A204.1 (cell line): ENCODE data around the gene TNIK.

ENCODE experiments used
- FAIRE-seq: peaks from 2 replicates; lab custom pipeline; 2012; peaks lifted over from hg19 to GRCh38; lab: Jason Lieb, UNC

TNIK gene

DNA sequence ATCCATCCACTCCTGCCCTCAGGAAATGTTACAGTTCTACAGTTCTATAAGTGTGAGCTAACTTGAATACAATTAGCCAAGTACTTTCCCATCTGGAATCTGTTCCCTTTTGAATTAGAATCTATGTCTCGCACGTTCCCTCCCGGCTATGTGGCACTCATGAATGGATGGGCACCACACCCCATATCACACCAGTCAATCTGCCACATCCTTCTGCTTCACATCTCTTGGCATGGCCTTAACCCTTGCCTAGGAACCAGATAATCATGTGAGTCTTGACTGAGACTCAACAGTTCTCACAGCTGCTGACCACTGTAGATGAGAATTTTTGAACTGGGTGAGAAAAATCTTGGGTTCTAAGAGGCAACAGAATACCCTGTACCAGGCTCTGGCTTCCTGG is 180.2 kb downstream of the TNIK start:
- FAIRE-seq: no peak

DNA sequence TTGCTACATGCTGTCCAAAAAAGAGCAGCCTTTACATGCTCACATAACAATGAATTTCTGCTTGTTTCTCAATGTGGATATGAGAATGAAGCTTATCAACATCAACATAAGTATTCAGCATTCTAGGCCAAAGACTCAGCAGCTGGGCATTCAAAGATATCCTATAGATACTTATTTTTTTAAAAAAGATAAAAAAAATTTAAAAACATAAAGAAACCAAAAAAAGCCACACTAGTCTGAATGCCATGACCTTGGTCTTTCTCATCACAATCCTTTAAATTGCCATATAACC is 182.0 kb downstream of the TNIK start:
- no peak for FAIRE-seq

GRCh38 chr3:171277456-171278298 is 182.5 kb downstream of the TNIK start:
- FAIRE-seq: no peak

- FAIRE-seq: no peak
Observed at GRCh38 chr3:171276923-171277322, 183.3 kb downstream of the TNIK start.

GRCh38 chr3:171274222-171274621 is 186.0 kb downstream of the TNIK start:
- FAIRE-seq: no peak

GRCh38 chr3:171270541-171270940 is 189.7 kb downstream of the TNIK start:
- FAIRE-seq: no peak

DNA sequence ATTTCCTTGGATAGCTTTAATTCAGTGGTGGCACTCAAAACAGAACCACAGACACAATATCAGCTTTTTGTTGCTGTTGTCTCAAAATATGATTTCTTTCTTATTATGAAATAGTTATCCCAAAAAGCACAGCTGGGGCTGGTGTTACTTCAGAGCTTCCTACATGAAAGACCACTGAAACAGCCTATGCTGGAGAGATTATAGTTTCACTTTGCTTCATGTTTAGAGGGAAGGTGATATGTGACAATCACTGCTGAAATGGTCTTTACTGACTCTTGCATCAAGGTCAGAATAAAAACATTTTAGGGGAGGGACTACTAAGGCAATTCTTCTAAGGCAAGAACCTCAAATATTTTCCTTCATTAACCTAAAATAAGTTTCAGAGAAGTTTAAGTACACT is 190.7 kb downstream of the TNIK start:
- no peak for FAIRE-seq

DNA sequence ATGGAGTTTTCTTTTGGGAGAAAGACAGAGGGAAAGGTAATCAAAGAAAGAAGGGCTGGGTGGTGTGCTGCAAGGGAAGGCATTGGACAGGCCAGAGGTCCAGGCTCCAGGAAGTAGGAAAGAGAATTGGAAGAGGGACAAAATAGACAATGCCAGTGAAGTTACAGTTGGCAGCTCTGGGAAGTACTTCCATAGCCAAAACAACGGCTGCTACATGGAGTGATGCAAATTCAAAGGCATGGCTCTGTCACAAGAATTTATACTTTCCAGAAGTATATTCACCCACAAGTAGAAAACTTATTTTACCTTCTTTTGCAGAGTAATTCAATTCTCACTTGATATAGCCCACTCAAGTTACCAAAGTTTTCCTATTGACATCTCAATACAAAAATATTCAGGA is 191.5 kb downstream of the TNIK start:
- FAIRE-seq: no peak

DNA sequence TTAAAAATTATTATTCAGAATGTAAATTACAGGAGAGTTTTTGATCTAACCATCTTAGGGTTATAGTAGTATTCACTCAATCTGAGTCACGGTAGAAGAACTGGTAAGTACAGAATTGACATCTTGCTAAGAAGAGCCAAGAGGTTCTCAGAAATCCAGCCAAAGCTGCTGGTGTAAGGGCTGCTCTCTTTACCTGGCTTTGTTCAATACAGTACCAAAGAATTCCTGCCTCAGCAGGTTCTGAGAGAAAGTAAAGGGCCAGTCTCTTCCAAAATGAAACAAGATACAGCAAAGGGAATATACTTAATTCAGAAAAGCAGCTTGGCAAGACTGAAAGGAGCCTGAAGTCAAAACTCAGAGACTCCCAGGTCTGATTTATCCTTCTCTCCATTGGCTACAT is 193.1 kb downstream of the TNIK start:
- no peak for FAIRE-seq

- no peak for FAIRE-seq
Observed at GRCh38 chr3:171266740-171267073, 193.5 kb downstream of the TNIK start.

GRCh38 chr3:171266034-171266739 is 194.0 kb downstream of the TNIK start:
- no peak for FAIRE-seq

DNA sequence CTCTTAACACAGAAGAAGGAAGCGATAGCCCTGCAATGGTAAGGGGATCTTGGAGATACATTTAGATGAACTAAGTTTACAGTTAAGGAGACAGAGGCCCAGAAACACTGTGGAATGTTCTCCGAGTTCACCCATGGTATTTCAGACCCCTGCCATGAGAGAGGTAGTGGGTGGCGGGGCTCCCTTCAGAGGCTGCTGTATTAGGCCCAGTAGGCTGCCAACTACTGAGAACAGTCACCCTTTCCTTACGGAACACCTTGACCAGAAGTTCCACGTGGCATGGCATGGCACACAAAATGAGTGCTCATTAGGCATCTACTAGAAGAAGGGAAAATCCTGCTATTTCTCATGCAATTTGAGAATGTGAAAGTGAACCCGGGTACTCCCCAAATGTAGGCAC is 195.4 kb downstream of the TNIK start:
- FAIRE-seq: no peak

GRCh38 chr3:171262431-171262830 is 197.8 kb downstream of the TNIK start:
- FAIRE-seq: no peak

DNA sequence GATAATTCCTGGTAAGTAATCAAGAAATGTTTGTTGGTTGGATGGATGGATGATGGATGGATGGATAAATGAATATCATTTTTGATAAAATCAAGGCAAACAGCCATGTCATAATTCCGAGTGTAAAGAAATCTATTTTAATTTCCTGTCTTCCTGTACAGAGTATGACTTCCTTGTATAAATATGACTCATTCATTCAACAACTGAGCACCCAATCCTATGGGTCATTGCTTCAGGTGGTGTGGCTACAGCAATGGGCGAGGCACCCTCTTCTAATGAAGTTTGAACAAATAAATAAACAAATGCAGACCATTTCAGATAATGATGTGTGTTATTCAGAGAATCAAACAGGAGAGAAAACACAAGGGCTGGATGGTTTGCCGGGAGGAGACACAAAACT is 198.7 kb downstream of the TNIK start:
- FAIRE-seq: no peak

- no peak for FAIRE-seq
Observed at GRCh38 chr3:171260899-171261298, 199.3 kb downstream of the TNIK start.

- FAIRE-seq: no peak
Observed at GRCh38 chr3:171260466-171260865, 199.7 kb downstream of the TNIK start.

- no peak for FAIRE-seq
Observed at GRCh38 chr3:171258316-171258715, 201.9 kb downstream of the TNIK start.

DNA sequence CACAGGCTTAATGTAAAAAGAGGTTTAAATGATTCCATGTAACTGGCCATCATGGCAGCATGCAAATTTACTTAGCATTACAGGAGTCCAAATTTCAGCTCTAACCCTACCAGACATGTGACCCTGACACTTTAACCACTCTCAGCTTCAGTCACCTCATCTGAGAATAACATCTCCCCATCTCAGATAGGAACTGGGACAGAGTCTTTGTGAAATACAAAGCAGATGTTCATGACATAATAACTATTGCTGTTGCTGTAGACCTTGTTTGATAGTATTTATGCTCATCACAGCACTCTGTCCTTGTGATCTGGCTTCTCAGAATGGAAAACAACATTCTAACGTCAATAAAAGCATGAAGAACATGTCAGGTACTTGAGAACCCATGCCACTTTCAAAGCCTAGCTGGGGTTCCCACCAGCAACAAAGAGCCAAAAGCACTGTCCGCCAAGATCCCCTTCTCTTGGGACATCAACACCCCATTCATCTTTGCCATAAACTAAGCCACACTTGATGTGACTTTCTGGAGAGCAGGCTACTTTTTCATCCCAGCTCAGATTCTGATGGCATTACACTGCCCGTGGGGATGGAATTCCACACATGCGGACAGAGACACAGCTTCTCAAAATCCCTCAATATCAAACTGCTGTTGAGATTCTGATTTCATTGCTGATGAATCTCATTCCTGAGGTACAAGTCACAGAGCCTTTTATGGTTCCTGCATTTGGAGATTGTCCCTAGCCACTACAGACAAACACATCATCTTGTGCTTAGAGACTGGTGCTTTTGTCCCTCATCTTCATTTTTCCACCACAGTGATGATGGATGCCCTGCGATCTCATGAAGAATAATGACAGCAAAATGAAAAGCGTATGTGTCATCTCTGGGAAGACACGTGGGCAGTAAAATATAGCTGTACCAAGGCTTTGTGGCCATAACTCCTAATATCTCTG is 202.7 kb downstream of the TNIK start:
- no peak for FAIRE-seq

- no peak for FAIRE-seq
Observed at GRCh38 chr3:171256445-171257250, 203.6 kb downstream of the TNIK start.

DNA sequence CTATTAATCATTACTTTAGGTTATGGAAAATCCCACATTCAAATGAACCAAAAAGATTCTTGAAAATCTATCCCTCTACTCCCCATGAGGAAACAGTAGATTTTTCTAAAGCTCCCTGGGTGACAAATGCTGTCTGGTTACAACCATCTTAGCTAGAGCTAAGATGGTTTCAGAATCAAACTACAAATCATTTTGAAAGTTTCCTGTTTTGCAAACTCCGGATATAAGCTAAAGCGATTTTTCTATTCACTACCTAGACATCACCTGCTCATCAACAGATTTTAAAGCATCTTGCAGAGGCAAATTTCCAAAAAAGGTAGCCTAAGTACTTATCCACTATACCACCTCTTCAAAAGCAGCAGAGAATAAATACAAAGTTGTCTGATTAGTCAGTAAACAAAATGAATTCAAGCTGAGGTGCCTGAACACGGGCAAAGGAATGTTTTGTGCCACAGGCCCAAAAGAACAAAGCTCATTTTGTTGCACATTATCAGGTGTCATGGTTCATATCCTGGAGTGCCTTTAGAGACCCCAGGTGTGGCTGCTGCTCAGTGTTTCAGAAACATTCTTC is 204.9 kb downstream of the TNIK start:
- FAIRE-seq: no peak

DNA sequence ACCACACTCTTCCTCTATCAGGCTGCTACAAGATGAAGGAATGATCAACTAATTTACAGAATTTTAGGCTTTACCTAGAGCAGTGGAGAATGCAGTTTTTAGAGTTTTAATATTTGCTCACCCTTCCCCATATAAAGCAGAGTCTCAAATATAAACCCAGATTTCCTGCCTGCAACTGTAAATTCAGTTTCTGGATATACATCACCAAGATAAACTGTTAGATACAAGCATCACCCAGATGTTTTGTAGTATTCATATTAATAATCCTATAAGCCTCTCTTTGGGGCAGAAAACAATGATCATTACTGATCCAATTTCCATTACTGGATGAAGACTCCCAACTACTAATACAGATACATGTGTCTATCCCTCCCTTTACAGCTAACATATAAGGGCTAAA is 205.9 kb downstream of the TNIK start:
- no peak for FAIRE-seq

DNA sequence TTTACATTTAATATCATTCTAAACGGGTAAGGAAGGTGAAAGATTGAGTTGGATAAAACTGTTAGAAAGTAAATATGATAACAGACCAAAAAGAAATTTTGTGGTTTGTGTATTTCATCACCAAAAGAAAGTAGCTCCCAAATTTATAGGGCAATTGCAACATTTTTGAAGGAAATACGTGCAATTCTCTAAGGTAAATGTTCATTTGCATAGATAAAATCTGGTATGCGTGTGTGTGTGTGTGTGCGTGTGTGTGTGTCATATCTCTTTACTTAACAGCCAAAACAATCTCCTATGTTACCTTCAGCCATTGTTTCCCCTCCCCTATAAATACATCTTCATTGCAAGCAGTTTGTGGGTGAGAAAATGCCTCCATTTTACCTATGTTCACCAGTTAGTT is 208.4 kb downstream of the TNIK start:
- FAIRE-seq: no peak
